H9 (cell line): ENCODE measurements around the gene NGRN. TPM values are rescaled to one million over a fixed set of nuclear protein-coding genes. Genes with fewer than 3 reads are reported as not detected.

ENCODE experiments used
- DNase-seq: peaks from one replicate; pipeline ENCODE4 v3.0.0-alpha.2; 2017
- H2AFZ ChIP-seq: one replicate; pipeline ENCODE4 v1.6.1; 2013; ENCODE audit warnings: mild to moderate bottlenecking, low read length, control low read depth, moderate library complexity
- H2AK5ac ChIP-seq: 2 replicates; pipeline ENCODE4 v1.6.1; 2013; ENCODE audit warnings: low read length, control low read depth, mixed read lengths; ENCODE audit not compliant: insufficient read length
- H2BK120ac ChIP-seq: one replicate; pipeline ENCODE4 v1.6.1; 2013; ENCODE audit warnings: low read depth, mild to moderate bottlenecking, low read length, control low read depth, inconsistent platforms; ENCODE audit not compliant: poor library complexity, severe bottlenecking
- H2BK12ac ChIP-seq: 2 replicates; pipeline ENCODE4 v1.6.1; 2013; ENCODE audit warnings: low read length, control low read depth, mixed read lengths, low read depth; ENCODE audit not compliant: insufficient read length
- H2BK15ac ChIP-seq: 2 replicates; pipeline ENCODE4 v1.6.1; 2013; ENCODE audit warnings: low read depth, low read length, control low read depth
- H2BK20ac ChIP-seq: one replicate; pipeline ENCODE4 v1.6.1; 2013; ENCODE audit warnings: low read depth, mild to moderate bottlenecking, low read length, control low read depth, inconsistent platforms; ENCODE audit not compliant: poor library complexity, severe bottlenecking
- H2BK5ac ChIP-seq: 2 replicates; pipeline ENCODE4 v1.6.1; 2013; ENCODE audit warnings: low read length, control low read depth, mixed read lengths; ENCODE audit not compliant: insufficient read length
- H3K14ac ChIP-seq: 2 replicates; pipeline ENCODE4 v1.6.1; 2013; ENCODE audit warnings: low read length, control low read depth; ENCODE audit not compliant: insufficient read depth
- H3K18ac ChIP-seq: 2 replicates; pipeline ENCODE4 v1.6.1; 2013; ENCODE audit warnings: low read depth, mild to moderate bottlenecking, mixed read lengths, low read length, control low read depth; ENCODE audit not compliant: insufficient read length
- H3K23ac ChIP-seq: 2 replicates; pipeline ENCODE4 v1.6.1; 2013; ENCODE audit warnings: low read length, control low read depth, mixed read lengths, low read depth; ENCODE audit not compliant: insufficient read length
- H3K23me2 ChIP-seq: 2 replicates; pipeline ENCODE4 v1.6.1; 2013; ENCODE audit warnings: low read depth, mild to moderate bottlenecking, mixed read lengths, low read length, control low read depth; ENCODE audit not compliant: insufficient read length, poor library complexity, severe bottlenecking
- H3K27ac ChIP-seq: 2 replicates; pipeline ENCODE4 v1.5.1; 2013; ENCODE audit warnings: low read length, control low read depth, mixed read lengths, low read depth; ENCODE audit not compliant: insufficient read length
- H3K27me3 ChIP-seq: 2 replicates; pipeline ENCODE4 v1.6.1; 2013; ENCODE audit warnings: low read length, control low read depth, inconsistent platforms; ENCODE audit not compliant: insufficient read depth
- H3K4ac ChIP-seq: 2 replicates; pipeline ENCODE4 v1.6.1; 2013; ENCODE audit warnings: low read depth, mild to moderate bottlenecking, control low read depth, inconsistent platforms, low read length, moderate library complexity
- H3K4me1 ChIP-seq: 2 replicates; pipeline ENCODE4 v1.6.1; 2013; ENCODE audit warnings: low read length, control low read depth, inconsistent platforms; ENCODE audit not compliant: insufficient read depth
- H3K4me2 ChIP-seq: 2 replicates; pipeline ENCODE4 v1.6.1; 2013; ENCODE audit warnings: low read length, control low read depth, mixed read lengths; ENCODE audit not compliant: insufficient read length, insufficient read depth
- H3K56ac ChIP-seq: 2 replicates; pipeline ENCODE4 v1.6.1; 2013; ENCODE audit warnings: low read depth, mild to moderate bottlenecking, mixed read lengths, low read length, control low read depth; ENCODE audit not compliant: insufficient read length
- H3K79me1 ChIP-seq: 2 replicates; pipeline ENCODE4 v1.6.1; 2013; ENCODE audit warnings: low read depth, mild to moderate bottlenecking, moderate library complexity, low read length, control low read depth, inconsistent platforms; ENCODE audit not compliant: insufficient read depth, poor library complexity, severe bottlenecking
- H3K79me2 ChIP-seq: 2 replicates; pipeline ENCODE4 v1.6.1; 2013; ENCODE audit warnings: low read length, control low read depth, inconsistent platforms; ENCODE audit not compliant: insufficient read depth
- H3K9ac ChIP-seq: 2 replicates; pipeline ENCODE4 v1.6.1; 2013; ENCODE audit warnings: low read length, control low read depth, mixed read lengths; ENCODE audit not compliant: insufficient read length; ENCODE audit errors: extremely low read depth
- H3K9me3 ChIP-seq: one replicate; pipeline ENCODE4 v1.6.1; 2013; ENCODE audit warnings: low read depth, low read length, inconsistent platforms; ENCODE audit not compliant: control insufficient read depth
- H3T11ph ChIP-seq: one replicate; pipeline ENCODE4 v1.6.1; 2013; ENCODE audit warnings: mild to moderate bottlenecking, low read length, control low read depth, inconsistent platforms
- H4K20me1 ChIP-seq: one replicate; pipeline ENCODE4 v1.6.1; 2013; ENCODE audit not compliant: control insufficient read depth, insufficient read length, insufficient read depth
- H4K5ac ChIP-seq: 2 replicates; pipeline ENCODE4 v1.6.1; 2013; ENCODE audit warnings: low read depth, mild to moderate bottlenecking, mixed read lengths, low read length, control low read depth; ENCODE audit not compliant: insufficient read length
- H4K8ac ChIP-seq: replicated peaks from 2 replicates; pipeline ENCODE4 v1.6.1; 2013; ENCODE audit warnings: low read length, control low read depth, mixed read lengths, low read depth; ENCODE audit not compliant: insufficient read length
- H4K91ac ChIP-seq: 2 replicates; pipeline ENCODE4 v1.6.1; 2013; ENCODE audit warnings: low read depth, mild to moderate bottlenecking, moderate library complexity, mixed read lengths, low read length, control low read depth; ENCODE audit not compliant: insufficient read length
- H3K27ac Mint-ChIP-seq, 3 experiments: 2 replicates in 2 of 3; 3 replicates in 1 of 3; pipeline ENCODE4 v1.8.0; 2020 to 2021; ENCODE audit warnings: mixed read lengths in 3 of 3, mild to moderate bottlenecking in 1 of 3, moderate library complexity in 1 of 3
- H3K27me3 Mint-ChIP-seq: 2 replicates; pipeline ENCODE4 v1.8.0; 2021; ENCODE audit warnings: low read depth, mild to moderate bottlenecking, moderate library complexity, mixed read lengths
- H3K36me3 Mint-ChIP-seq, 3 experiments: 2 replicates in 2 of 3; 3 replicates in 1 of 3; pipeline ENCODE4 v1.8.0; 2020 to 2021; ENCODE audit warnings: low read depth in 3 of 3, mixed read lengths in 3 of 3; ENCODE audit not compliant: insufficient read depth in 1 of 3
- H3K4me1 Mint-ChIP-seq, 2 experiments: 2 replicates each; pipeline ENCODE4 v1.8.0; 2020; ENCODE audit warnings: mixed read lengths in 2 of 2
- H3K4me3 Mint-ChIP-seq, 2 experiments: 2 replicates in 1 of 2; 3 replicates in 1 of 2; pipeline ENCODE4 v1.8.0; 2020 to 2021; ENCODE audit warnings: mild to moderate bottlenecking in 2 of 2, mixed read lengths in 2 of 2, moderate library complexity in 1 of 2
- H3K9me3 Mint-ChIP-seq, 2 experiments: 2 replicates in 1 of 2; 3 replicates in 1 of 2; pipeline ENCODE4 v1.8.0; 2020; ENCODE audit warnings: mild to moderate bottlenecking in 2 of 2, mixed read lengths in 2 of 2, moderate library complexity in 1 of 2
- WGBS: extraction: QIAGEN DNeasy Blood & Tissue Kit; methylation state at CpG from one replicate; pipeline ENCODE4 v1.1.7; 2013; ENCODE audit warnings: missing lambda C conversion rate, low lambda C conversion rate, mixed read lengths; ENCODE audit not compliant: insufficient read length; ENCODE audit errors: extremely low coverage; 5-methylcytosine and 5-hydroxymethylcytosine counted together
- total RNA-seq: library from RNA; stranded (reverse); gene quantifications from 2 replicates; pipeline ENCODE4 v1.2.1, GENCODE V29; 2021
- TF ChIP-seq, protein P1 (sequence below): fragments of 200-600 bp; sonication (generic); conservative IDR thresholded peaks from 3 replicates; pipeline ENCODE4 v1.8.0; 2021; ENCODE audit warnings: antibody characterized with exemption, mild to moderate bottlenecking

Gene NGRN
- total RNA-seq, 1 experiment from 2014 or later, result 79.2 TPM

- Histone ChIP-seq H4K8ac (no peak overlapping the region), H2BK120ac (no peak overlapping the region), H3K4ac (no peak overlapping the region), H3K18ac (no peak overlapping the region), H2BK12ac (no peak overlapping the region), H3K79me1 (no peaks in the 10 kb centered on the region), H4K91ac (no peak overlapping the region), H3K27ac (no peak overlapping the region), H4K5ac (no peak overlapping the region), H2AFZ (no peak overlapping the region), H3K4me1 (no peaks in the 10 kb centered on the region), H3K23ac (no peak overlapping the region), H3T11ph (no peak overlapping the region), H2BK20ac (no peak overlapping the region), H2BK15ac (no peak overlapping the region), H3K23me2 (no peaks in the 10 kb centered on the region), H2AK5ac (no peak overlapping the region), H3K4me2 (no peak overlapping the region), H3K79me2 (no peaks in the 10 kb centered on the region), H4K20me1 (no peaks in the 10 kb centered on the region), H3K9ac (no peak overlapping the region), H3K9me3 (no peaks in the 10 kb centered on the region), H3K56ac (no peak overlapping the region), H2BK5ac (no peak overlapping the region), H3K14ac (no peak overlapping the region), H3K27me3 (no peaks in the 10 kb centered on the region)
- H3K9me3 Mint-ChIP-seq, result no peaks in the 10 kb centered on the region
- no peak overlapping the region for H3K27ac Mint-ChIP-seq
- H3K27me3 Mint-ChIP-seq, result no peaks in the 10 kb centered on the region
- peak; percentile 86 for DNase-seq
- H3K36me3 Mint-ChIP-seq, result peaks cover 19 to 41% (median 32%) of the 10 kb centered on the region in 3 experiments; a peak in 6 of 7 replicates
- H3K4me1 Mint-ChIP-seq, result peaks cover 4 to 9% of the 10 kb centered on the region in 2 experiments; a peak in 3 of 4 replicates
- no peak overlapping the region for H3K4me3 Mint-ChIP-seq
- WGBS, result no CpG with 5 or more reads among the region's 14 CpGs
- TF ChIP-seq, protein P1, sequence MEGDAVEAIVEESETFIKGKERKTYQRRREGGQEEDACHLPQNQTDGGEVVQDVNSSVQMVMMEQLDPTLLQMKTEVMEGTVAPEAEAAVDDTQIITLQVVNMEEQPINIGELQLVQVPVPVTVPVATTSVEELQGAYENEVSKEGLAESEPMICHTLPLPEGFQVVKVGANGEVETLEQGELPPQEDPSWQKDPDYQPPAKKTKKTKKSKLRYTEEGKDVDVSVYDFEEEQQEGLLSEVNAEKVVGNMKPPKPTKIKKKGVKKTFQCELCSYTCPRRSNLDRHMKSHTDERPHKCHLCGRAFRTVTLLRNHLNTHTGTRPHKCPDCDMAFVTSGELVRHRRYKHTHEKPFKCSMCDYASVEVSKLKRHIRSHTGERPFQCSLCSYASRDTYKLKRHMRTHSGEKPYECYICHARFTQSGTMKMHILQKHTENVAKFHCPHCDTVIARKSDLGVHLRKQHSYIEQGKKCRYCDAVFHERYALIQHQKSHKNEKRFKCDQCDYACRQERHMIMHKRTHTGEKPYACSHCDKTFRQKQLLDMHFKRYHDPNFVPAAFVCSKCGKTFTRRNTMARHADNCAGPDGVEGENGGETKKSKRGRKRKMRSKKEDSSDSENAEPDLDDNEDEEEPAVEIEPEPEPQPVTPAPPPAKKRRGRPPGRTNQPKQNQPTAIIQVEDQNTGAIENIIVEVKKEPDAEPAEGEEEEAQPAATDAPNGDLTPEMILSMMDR, result peak; percentile 82
Observed at GRCh38 chr15:90221246-90221900, 44.1 kb upstream of the NGRN start.
